Measurements from ENCODE around the gene GRAP2. TPM values are rescaled to one million over a fixed set of nuclear protein-coding genes. Genes with fewer than 3 reads are reported as not detected.

The GRAP2 gene
- total RNA-seq, 1 experiment from 2014 or later: 0.42 TPM

DNA sequence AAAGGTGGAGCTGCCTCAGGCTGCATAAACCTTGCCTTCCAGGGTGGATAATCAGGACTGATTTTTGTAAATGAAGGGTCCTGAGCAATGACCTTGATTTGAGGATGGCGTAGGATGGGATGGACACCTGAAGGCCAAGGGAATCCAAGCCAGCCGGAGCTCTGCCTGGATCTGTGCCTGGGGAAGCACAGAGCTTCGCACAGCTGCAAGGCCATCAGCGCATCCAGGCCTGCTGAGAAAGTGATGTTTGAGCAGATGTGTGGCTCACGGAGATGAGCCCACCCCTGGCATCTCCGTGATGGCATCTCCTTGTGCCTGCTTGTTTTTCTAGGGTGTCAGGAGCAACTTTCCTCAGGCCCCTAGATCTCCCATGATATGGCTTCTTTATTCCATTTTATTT lies 117.2 kb downstream of the GRAP2 start:
- ChIA-PET POLR2A (no interaction called here), RAD21 (ENCODE audit: low non-redundant PET in 1 of 2, low total read pairs in 2 of 2, uncharacterized antibody in 2 of 2, unreplicated experiment in 2 of 2) (no interaction called here)

More for the DNA sequence above, 117.2 kb downstream of the GRAP2 start:
- no peaks in the 10 kb centered on the region for H4K20me1 ChIP-seq (ENCODE audit: insufficient read depth)
- ATAC-seq: no peak
- no peaks in the 10 kb centered on the region for H3K4me1 ChIP-seq (ENCODE audit: control insufficient read depth in 1 of 2, insufficient read depth in 2 of 2, low read length in 2 of 2)
- H3K79me2 ChIP-seq (ENCODE audit: insufficient read depth, low read length): peaks cover 30% of the 10 kb centered on the region
- intact Hi-C loops (cut with micrococcal nuclease): no loop called here
- CTCF ChIA-PET: no interaction called here
- H3K4me3 ChIP-seq (replicated peaks in 1 of 2; ENCODE audit: low read depth in 1 of 2, low read length in 2 of 2): no peak overlapping the region
- TF ChIP-seq POLR2A (IDR thresholded peaks at IDR 0.05; ENCODE audit: borderline replicate concordance, extremely low read depth, insufficient read depth, insufficient read length) (no peak), CEBPB (IDR thresholded peaks at IDR 0.05; ENCODE audit: low read depth) (no peak), EGR1 (IDR thresholded peaks at IDR 0.05; ENCODE audit: low read depth) (no peak), EZH2phosphoT487 (IDR thresholded peaks at IDR 0.05; ENCODE audit: borderline replicate concordance) (no peak), RAD21 (IDR thresholded peaks at IDR 0.05; ENCODE audit: low read depth) (no peak), ELF1 (IDR thresholded peaks at IDR 0.05; ENCODE audit: borderline replicate concordance, low read depth) (no peak), TCF7L2 (IDR thresholded peaks at IDR 0.05; ENCODE audit: borderline replicate concordance, extremely low read depth, insufficient read depth, insufficient read length) (no peak), JUND (IDR thresholded peaks at IDR 0.05) (no peak), SP1 (IDR thresholded peaks at IDR 0.05; ENCODE audit: low read depth) (no peak), POLR2AphosphoS5 (IDR thresholded peaks at IDR 0.05; ENCODE audit: low read depth, low read length) (no peak), CBX3 (IDR thresholded peaks at IDR 0.05; ENCODE audit: low read depth) (no peak), SIN3A (IDR thresholded peaks at IDR 0.05; ENCODE audit: low read depth) (no peak), FOSL1 (IDR thresholded peaks at IDR 0.05; ENCODE audit: low read depth) (no peak), EZH2 (IDR thresholded peaks at IDR 0.05) (no peak)
- TF ChIP-seq, protein P1, sequence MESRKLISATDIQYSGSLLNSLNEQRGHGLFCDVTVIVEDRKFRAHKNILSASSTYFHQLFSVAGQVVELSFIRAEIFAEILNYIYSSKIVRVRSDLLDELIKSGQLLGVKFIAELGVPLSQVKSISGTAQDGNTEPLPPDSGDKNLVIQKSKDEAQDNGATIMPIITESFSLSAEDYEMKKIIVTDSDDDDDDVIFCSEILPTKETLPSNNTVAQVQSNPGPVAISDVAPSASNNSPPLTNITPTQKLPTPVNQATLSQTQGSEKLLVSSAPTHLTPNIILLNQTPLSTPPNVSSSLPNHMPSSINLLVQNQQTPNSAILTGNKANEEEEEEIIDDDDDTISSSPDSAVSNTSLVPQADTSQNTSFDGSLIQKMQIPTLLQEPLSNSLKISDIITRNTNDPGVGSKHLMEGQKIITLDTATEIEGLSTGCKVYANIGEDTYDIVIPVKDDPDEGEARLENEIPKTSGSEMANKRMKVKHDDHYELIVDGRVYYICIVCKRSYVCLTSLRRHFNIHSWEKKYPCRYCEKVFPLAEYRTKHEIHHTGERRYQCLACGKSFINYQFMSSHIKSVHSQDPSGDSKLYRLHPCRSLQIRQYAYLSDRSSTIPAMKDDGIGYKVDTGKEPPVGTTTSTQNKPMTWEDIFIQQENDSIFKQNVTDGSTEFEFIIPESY (IDR thresholded peaks at IDR 0.05; ENCODE audit: extremely low read depth, insufficient replicate concordance, low read length): no peak
- TF ChIP-seq, protein P2, sequence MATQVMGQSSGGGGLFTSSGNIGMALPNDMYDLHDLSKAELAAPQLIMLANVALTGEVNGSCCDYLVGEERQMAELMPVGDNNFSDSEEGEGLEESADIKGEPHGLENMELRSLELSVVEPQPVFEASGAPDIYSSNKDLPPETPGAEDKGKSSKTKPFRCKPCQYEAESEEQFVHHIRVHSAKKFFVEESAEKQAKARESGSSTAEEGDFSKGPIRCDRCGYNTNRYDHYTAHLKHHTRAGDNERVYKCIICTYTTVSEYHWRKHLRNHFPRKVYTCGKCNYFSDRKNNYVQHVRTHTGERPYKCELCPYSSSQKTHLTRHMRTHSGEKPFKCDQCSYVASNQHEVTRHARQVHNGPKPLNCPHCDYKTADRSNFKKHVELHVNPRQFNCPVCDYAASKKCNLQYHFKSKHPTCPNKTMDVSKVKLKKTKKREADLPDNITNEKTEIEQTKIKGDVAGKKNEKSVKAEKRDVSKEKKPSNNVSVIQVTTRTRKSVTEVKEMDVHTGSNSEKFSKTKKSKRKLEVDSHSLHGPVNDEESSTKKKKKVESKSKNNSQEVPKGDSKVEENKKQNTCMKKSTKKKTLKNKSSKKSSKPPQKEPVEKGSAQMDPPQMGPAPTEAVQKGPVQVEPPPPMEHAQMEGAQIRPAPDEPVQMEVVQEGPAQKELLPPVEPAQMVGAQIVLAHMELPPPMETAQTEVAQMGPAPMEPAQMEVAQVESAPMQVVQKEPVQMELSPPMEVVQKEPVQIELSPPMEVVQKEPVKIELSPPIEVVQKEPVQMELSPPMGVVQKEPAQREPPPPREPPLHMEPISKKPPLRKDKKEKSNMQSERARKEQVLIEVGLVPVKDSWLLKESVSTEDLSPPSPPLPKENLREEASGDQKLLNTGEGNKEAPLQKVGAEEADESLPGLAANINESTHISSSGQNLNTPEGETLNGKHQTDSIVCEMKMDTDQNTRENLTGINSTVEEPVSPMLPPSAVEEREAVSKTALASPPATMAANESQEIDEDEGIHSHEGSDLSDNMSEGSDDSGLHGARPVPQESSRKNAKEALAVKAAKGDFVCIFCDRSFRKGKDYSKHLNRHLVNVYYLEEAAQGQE (IDR thresholded peaks at IDR 0.05; ENCODE audit: low read depth): no peak
- TF ChIP-seq, protein P3, sequence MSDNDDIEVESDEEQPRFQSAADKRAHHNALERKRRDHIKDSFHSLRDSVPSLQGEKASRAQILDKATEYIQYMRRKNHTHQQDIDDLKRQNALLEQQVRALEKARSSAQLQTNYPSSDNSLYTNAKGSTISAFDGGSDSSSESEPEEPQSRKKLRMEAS (IDR thresholded peaks at IDR 0.05): no peak
- no peak overlapping the region for H2AFZ ChIP-seq (ENCODE audit: low read depth, low read length, poor library complexity, severe bottlenecking)
- no peaks in the 10 kb centered on the region for H3K27me3 ChIP-seq (ENCODE audit: insufficient read depth, low read length)
- H3K36me3 ChIP-seq (ENCODE audit: control insufficient read depth in 1 of 2, insufficient read depth in 2 of 2, low read length in 2 of 2): peaks cover 0 to 8% of the 10 kb centered on the region in 2 experiments; a peak in 2 of 4 replicates
- H3K9me2 ChIP-seq (ENCODE audit: insufficient read depth): no peaks in the 10 kb centered on the region
- H3K9me3 ChIP-seq (ENCODE audit: control insufficient read depth in 1 of 2, insufficient read depth in 1 of 2, low read depth in 1 of 2, low read length in 2 of 2): no peaks in the 10 kb centered on the region
- no peak overlapping the region for H3K9ac ChIP-seq (ENCODE audit: low read length)
- no peak for DNase-seq (ENCODE audit: low read depth, low spot score)
- no TSS peak for BruUV-seq (replicated peaks)
- H3K4me2 ChIP-seq (ENCODE audit: low read length): no peak overlapping the region
- no peak overlapping the region for H3K27ac ChIP-seq (ENCODE audit: low read depth, low read length)
